ENCODE results near the gene LRTM2.

The LRTM2 gene

GRCh38 chr12:1857821-1858220 is 37.5 kb downstream of the LRTM2 start:
- no peak for DNase-seq (ENCODE audit: low spot score)
- in situ Hi-C loops (cut with MboI; ENCODE audit: low pct_unique_long_range_greater_than_20kb, low sequenced_read_pairs, unreplicated experiment) = no loop called here
- TF ChIP-seq, protein P1, sequence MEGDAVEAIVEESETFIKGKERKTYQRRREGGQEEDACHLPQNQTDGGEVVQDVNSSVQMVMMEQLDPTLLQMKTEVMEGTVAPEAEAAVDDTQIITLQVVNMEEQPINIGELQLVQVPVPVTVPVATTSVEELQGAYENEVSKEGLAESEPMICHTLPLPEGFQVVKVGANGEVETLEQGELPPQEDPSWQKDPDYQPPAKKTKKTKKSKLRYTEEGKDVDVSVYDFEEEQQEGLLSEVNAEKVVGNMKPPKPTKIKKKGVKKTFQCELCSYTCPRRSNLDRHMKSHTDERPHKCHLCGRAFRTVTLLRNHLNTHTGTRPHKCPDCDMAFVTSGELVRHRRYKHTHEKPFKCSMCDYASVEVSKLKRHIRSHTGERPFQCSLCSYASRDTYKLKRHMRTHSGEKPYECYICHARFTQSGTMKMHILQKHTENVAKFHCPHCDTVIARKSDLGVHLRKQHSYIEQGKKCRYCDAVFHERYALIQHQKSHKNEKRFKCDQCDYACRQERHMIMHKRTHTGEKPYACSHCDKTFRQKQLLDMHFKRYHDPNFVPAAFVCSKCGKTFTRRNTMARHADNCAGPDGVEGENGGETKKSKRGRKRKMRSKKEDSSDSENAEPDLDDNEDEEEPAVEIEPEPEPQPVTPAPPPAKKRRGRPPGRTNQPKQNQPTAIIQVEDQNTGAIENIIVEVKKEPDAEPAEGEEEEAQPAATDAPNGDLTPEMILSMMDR (IDR thresholded peaks at IDR 0.05; ENCODE audit: extremely low read depth, insufficient read depth, missing control alignments) = no peak

GRCh38 chr12:1858456-1858855 is 38.1 kb downstream of the LRTM2 start:
- TF ChIP-seq, protein P1 (IDR thresholded peaks at IDR 0.05; ENCODE audit: extremely low read depth, insufficient read depth, missing control alignments) = no peak
- DNase-seq (ENCODE audit: low spot score) = no peak
- in situ Hi-C loops (cut with MboI; ENCODE audit: low pct_unique_long_range_greater_than_20kb, low sequenced_read_pairs, unreplicated experiment) = no loop called here

DNA sequence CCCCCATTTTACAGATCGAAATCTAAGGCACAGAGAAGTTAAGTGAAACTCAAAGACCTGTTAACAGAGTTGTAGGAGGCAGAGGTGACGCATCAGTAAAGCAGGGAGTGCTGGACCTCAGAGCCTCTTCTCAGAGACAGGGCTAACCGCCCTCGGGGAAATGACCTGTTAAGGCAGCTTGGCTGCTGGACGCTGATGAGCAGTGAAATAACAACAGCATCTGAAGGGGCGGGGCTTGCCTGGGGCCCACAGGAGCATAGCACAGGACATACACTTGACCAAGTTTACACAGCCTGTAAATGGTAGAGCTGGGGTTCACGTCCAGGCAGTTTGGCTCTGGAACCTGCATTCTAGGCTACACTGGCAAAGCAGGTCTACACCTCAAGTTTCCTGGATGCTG is 39.3 kb downstream of the LRTM2 start:
- TF ChIP-seq, protein P1 (IDR thresholded peaks at IDR 0.05; ENCODE audit: extremely low read depth, insufficient read depth, missing control alignments) = no peak
- DNase-seq (ENCODE audit: low spot score) = no peak
- in situ Hi-C loops (cut with MboI; ENCODE audit: low pct_unique_long_range_greater_than_20kb, low sequenced_read_pairs, unreplicated experiment) = no loop called here

- TF ChIP-seq, protein P1 (IDR thresholded peaks at IDR 0.05; ENCODE audit: extremely low read depth, insufficient read depth, missing control alignments) = no peak
- no peak for DNase-seq (ENCODE audit: low spot score)
- in situ Hi-C loops (cut with MboI; ENCODE audit: low pct_unique_long_range_greater_than_20kb, low sequenced_read_pairs, unreplicated experiment) = no loop called here
Measured at GRCh38 chr12:1862973-1863372, 42.6 kb downstream of the LRTM2 start.

- DNase-seq (ENCODE audit: low spot score) = no peak
- in situ Hi-C loops (cut with MboI; ENCODE audit: low pct_unique_long_range_greater_than_20kb, low sequenced_read_pairs, unreplicated experiment) = no loop called here
Measured at GRCh38 chr12:1863823-1864222, 43.5 kb downstream of the LRTM2 start.

DNA sequence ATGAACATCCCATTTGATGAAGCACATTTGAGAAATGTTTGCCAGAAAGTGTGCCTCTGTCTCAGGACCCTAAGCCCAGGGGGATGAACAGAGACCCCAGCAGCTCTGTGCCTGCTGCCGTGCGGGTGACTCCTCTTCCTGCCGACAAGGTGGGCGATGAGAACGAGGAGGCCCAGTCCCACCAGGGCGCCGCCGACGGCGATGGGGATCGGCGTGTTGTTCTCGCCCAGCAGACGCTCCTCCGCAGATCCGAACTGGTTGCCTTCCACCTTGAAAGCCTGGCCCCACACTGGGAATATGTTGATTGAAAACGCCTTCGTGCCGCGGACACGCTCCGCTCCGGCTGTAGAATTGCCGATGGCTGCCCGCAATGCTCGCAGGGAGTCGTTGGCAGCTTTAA is 44.1 kb downstream of the LRTM2 start:
- TF ChIP-seq, protein P1 (IDR thresholded peaks at IDR 0.05; ENCODE audit: extremely low read depth, insufficient read depth, missing control alignments) = no peak
- DNase-seq (ENCODE audit: low spot score) = no peak
- in situ Hi-C loops (cut with MboI; ENCODE audit: low pct_unique_long_range_greater_than_20kb, low sequenced_read_pairs, unreplicated experiment) = no loop called here

More at GRCh38 chr12:1863823-1864222, 43.5 kb downstream of the LRTM2 start:
- TF ChIP-seq, protein P1 (IDR thresholded peaks at IDR 0.05; ENCODE audit: extremely low read depth, insufficient read depth, missing control alignments) = no peak

DNA sequence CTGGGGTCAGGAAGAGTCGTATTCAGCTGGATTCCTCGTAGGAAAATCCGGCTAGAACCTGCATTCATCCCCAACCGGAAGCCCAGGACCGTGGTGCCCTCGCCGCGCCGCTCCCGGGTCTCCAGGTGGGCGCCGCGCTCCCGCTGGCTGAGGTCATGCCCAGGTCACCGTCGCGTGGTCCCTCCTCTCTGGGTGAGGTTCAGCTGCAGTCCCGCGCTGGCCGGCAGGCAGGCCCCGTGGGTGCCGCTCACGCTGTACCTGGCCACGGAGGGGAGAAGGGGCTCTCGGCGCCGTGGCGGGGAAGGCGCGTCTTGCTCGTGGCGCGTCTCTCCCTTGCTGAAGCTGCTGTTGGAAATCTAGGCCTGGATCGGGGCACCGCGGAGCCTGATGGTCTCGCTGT is 44.5 kb downstream of the LRTM2 start:
- TF ChIP-seq, protein P1 (IDR thresholded peaks at IDR 0.05; ENCODE audit: extremely low read depth, insufficient read depth, missing control alignments) = no peak
- in situ Hi-C loops (cut with MboI; ENCODE audit: low pct_unique_long_range_greater_than_20kb, low sequenced_read_pairs, unreplicated experiment) = no loop called here
- no peak for DNase-seq (ENCODE audit: low spot score)

Data from GM13977 (cell line).